SK-N-MC (cell line): Measurements from ENCODE around the gene NINJ2.

Experiments used
- EZH2 ChIP-seq: fragments of 200-600 bp; sonication (generic); IDR thresholded peaks from one replicate; pipeline ENCODE4 v1.6.1; 2017; ENCODE audit warnings: antibody characterized with exemption
- POLR2AphosphoS5 ChIP-seq: IDR thresholded peaks from 2 replicates; pipeline ENCODE4 v1.6.1; 2012; ENCODE audit warnings: mild to moderate bottlenecking, low read depth, low read length, borderline replicate concordance

GRCh38 chr12:517538-517937, 145.7 kb downstream of the NINJ2 start:
- TF ChIP-seq POLR2AphosphoS5 (no peak), EZH2 (no peak)
